Ureter (tissue), 1 donor: ENCODE results near the gene DYNLT4. TPM values are rescaled to one million over a fixed set of nuclear protein-coding genes. Genes with fewer than 3 reads are reported as not detected.

ENCODE experiments used
- DNase-seq: peaks from one replicate; pipeline ENCODE4 v3.0.0-alpha.2; 2020; ENCODE audit warnings: low spot score
- total RNA-seq: library from RNA; stranded (reverse); gene quantifications from one replicate; pipeline ENCODE4 v1.2.4, GENCODE V29; 2023
- donor health status: DM: yes; HTN: yes; CAD: no.

The DYNLT4 gene
- total RNA-seq, 1 donor from 2014 or later, result 0.52 TPM

DNA sequence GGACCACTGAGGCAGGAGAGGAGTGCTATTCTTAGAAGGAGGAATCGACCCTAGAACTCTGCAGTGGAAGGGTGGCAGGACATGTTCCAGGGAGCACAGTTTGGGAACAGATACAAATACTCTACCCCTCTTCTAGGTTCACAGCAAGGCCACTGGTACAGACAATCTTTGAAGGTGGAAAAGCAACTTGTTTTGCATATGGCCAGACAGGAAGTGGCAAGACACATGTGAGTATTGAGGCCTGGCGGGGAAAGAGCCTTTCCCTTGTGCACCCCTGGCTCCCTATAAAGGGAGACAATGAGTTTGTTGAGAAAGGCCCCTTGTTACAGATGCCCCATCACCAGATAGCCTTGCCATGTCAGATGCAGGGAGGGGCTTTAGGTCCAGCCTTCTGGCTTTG is 49.7 kb downstream of the DYNLT4 start:
- DNase-seq, result no peak

Other genes with a start within 250 kb of the DYNLT4 start
- 20.5 TPM for gene TMEM53, start 132.9 kb downstream of the DYNLT4 start, total RNA-seq
- 3.0 TPM for gene ARMH1, start 132.6 kb downstream of the DYNLT4 start, total RNA-seq
- not detected for gene RNU5D-1, start 76.2 kb downstream of the DYNLT4 start, total RNA-seq
- 3.5 TPM for gene KIF2C, start 67.5 kb downstream of the DYNLT4 start, total RNA-seq
- 2,312 TPM for gene RPS8, start 31.8 kb downstream of the DYNLT4 start, total RNA-seq
- 0.36 TPM for gene BEST4, start 19.2 kb downstream of the DYNLT4 start, total RNA-seq
- gene PLK3, start 7.0 kb downstream of the DYNLT4 start, total RNA-seq, result 14.4 TPM
- gene BTBD19, start 1.2 kb upstream of the DYNLT4 start, total RNA-seq, result 8.7 TPM
- gene PTCH2, start 35.9 kb upstream of the DYNLT4 start, total RNA-seq, result 1.5 TPM
- gene EIF2B3, start 179.2 kb upstream of the DYNLT4 start, total RNA-seq, result 28.6 TPM
- 47.7 TPM for gene HECTD3, start 204.0 kb upstream of the DYNLT4 start, total RNA-seq
- gene UROD, start 204.9 kb upstream of the DYNLT4 start, total RNA-seq, result 60.8 TPM